NT2/D1 (cell line): ENCODE measurements around the gene SPATA2L.

ENCODE experiments used
- SUZ12 ChIP-seq: IDR thresholded peaks from 2 replicates; pipeline ENCODE4 v1.6.1; 2011; ENCODE audit not compliant: insufficient read length, insufficient read depth; ENCODE audit errors: extremely low read depth
- YY1 ChIP-seq: IDR thresholded peaks from 2 replicates; pipeline ENCODE4 v1.6.1; 2011; ENCODE audit not compliant: insufficient read length, insufficient read depth
- ZNF274 ChIP-seq: IDR thresholded peaks from 2 replicates; pipeline ENCODE4 v1.6.1; 2011; ENCODE audit warnings: mild to moderate bottlenecking, low read depth, low read length

DNA sequence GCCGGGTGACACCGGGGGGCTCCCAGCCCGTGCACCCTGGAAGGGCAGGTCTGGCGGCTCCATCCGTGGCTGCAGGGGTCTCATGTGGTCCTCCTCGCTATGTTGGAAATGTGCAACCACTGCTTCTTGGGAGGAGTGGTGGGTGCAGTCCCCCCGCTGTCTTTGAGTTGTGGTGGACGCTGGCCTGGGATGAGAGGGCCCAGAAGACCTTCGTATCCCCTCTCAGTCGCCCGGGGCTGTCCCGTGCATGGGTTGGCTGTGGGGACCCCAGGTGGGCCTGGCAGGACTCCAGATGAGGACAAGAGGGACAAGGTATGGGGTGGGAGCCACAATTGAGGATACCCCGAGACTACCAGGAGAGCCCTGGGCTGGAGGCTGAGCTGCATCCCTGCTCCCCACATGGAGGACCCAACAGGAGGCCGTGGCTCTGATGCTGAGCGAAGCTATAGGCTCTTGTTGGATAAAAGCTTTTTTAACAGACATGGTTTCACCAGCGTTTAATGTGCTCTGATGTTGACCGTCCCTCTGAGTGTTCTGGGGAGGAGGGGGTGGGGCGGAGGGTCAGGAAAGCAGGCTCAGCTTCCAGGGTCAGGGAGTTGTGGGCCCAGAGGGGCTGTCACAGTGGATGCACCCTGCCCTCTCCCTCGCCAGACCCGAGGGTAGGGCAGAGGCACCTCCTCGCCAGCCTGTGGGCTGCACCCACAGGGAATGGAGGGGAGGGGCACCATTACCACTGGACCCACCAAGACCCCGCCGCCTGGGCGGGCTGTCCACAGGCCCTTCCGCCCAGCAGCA lies 5.4 kb downstream of the SPATA2L start:
- TF ChIP-seq SUZ12 (no peak), YY1 (no peak), ZNF274 (no peak)
